Keratinocyte (primary cell): ENCODE results near the gene NTNG2. TPM values are rescaled to one million over a fixed set of nuclear protein-coding genes. Genes with fewer than 3 reads are reported as not detected.

ENCODE experiments used
- DNase-seq: peaks from one replicate; pipeline ENCODE4 v3.0.0-alpha.2; 2011; ENCODE audit warnings: low read depth, missing footprints, low spot score
- FAIRE-seq: peaks from 2 replicates; lab custom pipeline; 2011; peaks lifted over from hg19 to GRCh38; lab: Jason Lieb, UNC
- H2AFZ ChIP-seq: 2 replicates; pipeline ENCODE4 v1.6.0; 2012; ENCODE audit warnings: low read length, control low read depth, inconsistent platforms; ENCODE audit not compliant: control insufficient read depth
- H3K27ac ChIP-seq: 2 replicates; pipeline ENCODE4 v1.5.1; 2011; ENCODE audit warnings: low read length; ENCODE audit not compliant: control insufficient read depth, insufficient read depth
- H3K27me3 ChIP-seq: 3 replicates; pipeline ENCODE4 v1.6.0; 2011; ENCODE audit warnings: low read length; ENCODE audit not compliant: control insufficient read depth, insufficient read depth; ENCODE audit errors: extremely low read depth
- H3K36me3 ChIP-seq, 2 experiments: 2 replicates in 1 of 2; 3 replicates in 1 of 2; pipeline ENCODE4 v1.5.1; 2011; ENCODE audit warnings: low read length in 2 of 2, mild to moderate bottlenecking in 1 of 2; ENCODE audit not compliant: control insufficient read depth in 2 of 2, insufficient read depth in 2 of 2; ENCODE audit errors: extremely low read depth in 1 of 2
- H3K4me1 ChIP-seq: 3 replicates; pipeline ENCODE4 v1.5.1; 2011; ENCODE audit warnings: low read length; ENCODE audit not compliant: control insufficient read depth, insufficient read depth; ENCODE audit errors: extremely low read depth
- H3K4me2 ChIP-seq: 3 replicates; pipeline ENCODE4 v1.6.0; 2011; ENCODE audit warnings: low read depth, low read length; ENCODE audit not compliant: control insufficient read depth, insufficient read depth; ENCODE audit errors: extremely low read depth
- H3K4me3 ChIP-seq, 3 experiments: fragments of 200-600 bp in 1 of 3; sonication (generic) in 1 of 3; 2 replicates in 2 of 3; 3 replicates in 1 of 3; pipeline ENCODE4 v1.5.1; 2011 to 2016; ENCODE audit warnings: low read length in 3 of 3, mild to moderate bottlenecking in 3 of 3, control low read depth in 2 of 3, inconsistent platforms in 1 of 3, low read depth in 1 of 3, mixed read lengths in 1 of 3, mixed run types in 1 of 3, moderate library complexity in 1 of 3; ENCODE audit not compliant: control insufficient read depth in 2 of 3, insufficient read depth in 2 of 3; ENCODE audit errors: extremely low read depth in 1 of 3
- H3K79me2 ChIP-seq: 2 replicates; pipeline ENCODE4 v1.6.0; 2012; ENCODE audit warnings: low read length; ENCODE audit not compliant: control insufficient read depth, insufficient read depth
- H3K9ac ChIP-seq: 3 replicates; pipeline ENCODE4 v1.6.0; 2011; ENCODE audit warnings: low read length; ENCODE audit not compliant: control insufficient read depth, insufficient read depth; ENCODE audit errors: extremely low read depth
- H3K9me1 ChIP-seq: 3 replicates; pipeline ENCODE4 v1.6.0; 2011; ENCODE audit warnings: low read length; ENCODE audit not compliant: control insufficient read depth, insufficient read depth; ENCODE audit errors: extremely low read depth
- H3K9me3 ChIP-seq: 2 replicates; pipeline ENCODE4 v1.5.1; 2012; ENCODE audit warnings: low read depth, low read length; ENCODE audit not compliant: control insufficient read depth
- H4K20me1 ChIP-seq: 3 replicates; pipeline ENCODE4 v1.6.0; 2011; ENCODE audit warnings: low read length; ENCODE audit not compliant: control insufficient read depth, insufficient read depth; ENCODE audit errors: extremely low read depth
- EZH2 ChIP-seq: IDR thresholded peaks from one replicate; pipeline ENCODE4 v1.6.1; 2012; ENCODE audit warnings: inconsistent platforms, mild to moderate bottlenecking, low read length, moderate library complexity
- dilution Hi-C: fragments of 300-500 bp; cut with MboI; formaldehyde crosslinking; loops from one replicate; pipeline ENCODE4 v1.7.0; 2020; ENCODE audit warnings: low sequenced_read_pairs; ENCODE audit not compliant: extremely low pct_ligation_motif_present
- polyA plus RNA-seq, 5 experiments: library from polyadenylated mRNA; depleted of rRNA in 3 of 5; stranded (reverse) in 3 of 5; stranded (forward) in 1 of 5; unstranded in 1 of 5; fragments of >200 nt; gene quantifications; 1 replicate in 1 of 5; 2 replicates in 3 of 5; 3 replicates in 1 of 5; pipeline versions ENCODE4 v1.2.1 to v1.2.3, GENCODE V29; 2011 to 2012; ENCODE audit warnings: missing spikeins in 2 of 5, low read depth in 1 of 5, low replicate concordance in 1 of 5
- TF ChIP-seq, protein P1 (sequence below), 3 experiments: IDR thresholded peaks in 1 of 3; conservative IDR thresholded peaks in 1 of 3; optimal IDR thresholded peaks in 1 of 3; 2 replicates in 2 of 3; 3 replicates in 1 of 3; pipeline versions ENCODE3 to v1.5.1; 2011; ENCODE audit warnings: low read length in 3 of 3, mild to moderate bottlenecking in 3 of 3, moderate library complexity in 2 of 3, control low read depth in 1 of 3, inconsistent platforms in 1 of 3; ENCODE audit not compliant: insufficient read depth in 2 of 3; ENCODE audit errors: extremely low read depth in 1 of 3

Gene NTNG2
- polyA plus RNA-seq, 1 donor (not counting 4 experiments of a cell fraction or from before 2014, with no cell fraction given) = 0.05 TPM

GRCh38 chr9:132243156-132244074 lies 81.6 kb downstream of the NTNG2 start:
- Histone ChIP-seq H3K36me3 (no peaks in the 10 kb centered on the region), H2AFZ (no peak overlapping the region), H3K4me1 (peaks cover 6% of the 10 kb centered on the region), H3K4me3 (no peak overlapping the region), H3K9me1 (no peaks in the 10 kb centered on the region), H3K9ac (no peak overlapping the region), H3K27me3 (peaks cover 51% of the 10 kb centered on the region), H4K20me1 (peaks cover 4% of the 10 kb centered on the region), H3K27ac (no peak overlapping the region), H3K4me2 (no peak overlapping the region), H3K79me2 (no peaks in the 10 kb centered on the region), H3K9me3 (no peaks in the 10 kb centered on the region)
- dilution Hi-C loops = no loop called here
- DNase-seq (no peak), FAIRE-seq (no peak)
- TF ChIP-seq, protein P1, sequence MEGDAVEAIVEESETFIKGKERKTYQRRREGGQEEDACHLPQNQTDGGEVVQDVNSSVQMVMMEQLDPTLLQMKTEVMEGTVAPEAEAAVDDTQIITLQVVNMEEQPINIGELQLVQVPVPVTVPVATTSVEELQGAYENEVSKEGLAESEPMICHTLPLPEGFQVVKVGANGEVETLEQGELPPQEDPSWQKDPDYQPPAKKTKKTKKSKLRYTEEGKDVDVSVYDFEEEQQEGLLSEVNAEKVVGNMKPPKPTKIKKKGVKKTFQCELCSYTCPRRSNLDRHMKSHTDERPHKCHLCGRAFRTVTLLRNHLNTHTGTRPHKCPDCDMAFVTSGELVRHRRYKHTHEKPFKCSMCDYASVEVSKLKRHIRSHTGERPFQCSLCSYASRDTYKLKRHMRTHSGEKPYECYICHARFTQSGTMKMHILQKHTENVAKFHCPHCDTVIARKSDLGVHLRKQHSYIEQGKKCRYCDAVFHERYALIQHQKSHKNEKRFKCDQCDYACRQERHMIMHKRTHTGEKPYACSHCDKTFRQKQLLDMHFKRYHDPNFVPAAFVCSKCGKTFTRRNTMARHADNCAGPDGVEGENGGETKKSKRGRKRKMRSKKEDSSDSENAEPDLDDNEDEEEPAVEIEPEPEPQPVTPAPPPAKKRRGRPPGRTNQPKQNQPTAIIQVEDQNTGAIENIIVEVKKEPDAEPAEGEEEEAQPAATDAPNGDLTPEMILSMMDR (optimal IDR thresholded peaks at IDR 0.05 in 1 of 3, IDR thresholded peaks at IDR 0.05 in 1 of 3, conservative IDR thresholded peaks at IDR 0.05 in 1 of 3; ENCODE audit: extremely low read depth in 1 of 3, insufficient read depth in 2 of 3, low read length in 3 of 3) = peak in 1 of 3 experiments; percentile 8
- TF ChIP-seq EZH2 = no peak

DNA sequence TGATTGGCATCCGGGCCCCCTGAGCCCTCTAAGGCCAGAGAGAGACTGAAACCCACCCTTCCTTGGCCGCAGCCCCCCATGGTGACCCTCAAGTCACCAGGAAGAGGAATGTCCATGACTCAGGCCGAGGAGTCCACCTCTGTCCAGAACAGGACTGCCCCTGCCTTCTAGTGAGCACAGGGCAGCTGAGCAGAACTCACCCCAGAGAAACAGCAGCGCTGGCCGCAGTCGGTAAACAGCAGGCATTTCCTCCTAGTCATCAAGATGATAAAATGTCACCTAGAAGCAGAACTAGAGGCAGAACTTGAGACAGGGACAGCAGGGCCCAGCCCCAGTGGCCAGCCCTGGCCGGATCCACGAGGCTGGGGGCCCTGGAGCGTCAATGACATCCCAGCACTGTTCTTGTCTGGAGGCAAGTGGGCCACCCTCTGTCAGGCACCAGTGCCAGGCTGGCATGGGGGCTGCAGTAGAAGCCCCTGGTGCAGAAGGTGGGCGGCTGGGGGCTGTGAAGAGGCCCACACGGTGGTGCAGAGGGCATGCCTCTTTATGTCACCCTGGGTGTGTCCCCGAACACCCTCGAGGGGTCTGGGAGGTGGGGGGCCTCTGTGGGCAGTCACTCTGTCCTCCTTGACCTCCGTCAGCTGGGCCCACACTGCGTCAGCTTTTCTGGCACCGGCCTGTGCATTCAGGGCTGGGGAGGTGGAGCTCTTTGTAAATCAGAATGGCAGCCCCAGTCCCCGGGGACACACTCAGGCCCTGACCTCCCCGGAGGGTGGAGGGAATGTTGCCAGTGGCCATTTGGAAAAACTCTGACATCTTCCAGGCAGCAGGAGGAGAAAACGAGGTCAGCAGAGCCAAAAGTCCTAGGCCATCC lies 83.0 kb downstream of the NTNG2 start:
- dilution Hi-C loops = no loop called here
- no peak for DNase-seq
- no peak overlapping the region for H3K4me3 ChIP-seq
- no peaks in the 10 kb centered on the region for H4K20me1 ChIP-seq
- H3K79me2 ChIP-seq = no peaks in the 10 kb centered on the region
- no peaks in the 10 kb centered on the region for H3K9me3 ChIP-seq
- H3K9ac ChIP-seq = no peak overlapping the region
- H3K27ac ChIP-seq = no peak overlapping the region
- H3K4me1 ChIP-seq = peaks cover 6% of the 10 kb centered on the region
- no peak for FAIRE-seq
- no peak for TF ChIP-seq EZH2
- TF ChIP-seq, protein P1 (optimal IDR thresholded peaks at IDR 0.05 in 1 of 3, IDR thresholded peaks at IDR 0.05 in 1 of 3, conservative IDR thresholded peaks at IDR 0.05 in 1 of 3; ENCODE audit: extremely low read depth in 1 of 3, insufficient read depth in 2 of 3, low read length in 3 of 3) = no peak
- H3K27me3 ChIP-seq = peaks cover 40% of the 10 kb centered on the region
- H3K36me3 ChIP-seq = no peaks in the 10 kb centered on the region
- H3K4me2 ChIP-seq = no peak overlapping the region
- H3K9me1 ChIP-seq = no peaks in the 10 kb centered on the region
- H2AFZ ChIP-seq = no peak overlapping the region
